HG02623 (cell line): ENCODE results near the gene CHST7.

ENCODE experiments used
- ATAC-seq: cut with Tn5 transposase; IDR thresholded peaks from one replicate; pipeline ENCODE4 v1.9.1; 2021; ENCODE audit warnings: moderate library complexity; ENCODE audit not compliant: unreplicated experiment

CHST7 gene

GRCh38 chrX:46607916-46608315 is 34.4 kb downstream of the CHST7 start:
- no peak for ATAC-seq

- ATAC-seq, result no peak
Measured at GRCh38 chrX:46610070-46610658, 36.6 kb downstream of the CHST7 start.

GRCh38 chrX:46611658-46612362 is 38.2 kb downstream of the CHST7 start:
- ATAC-seq, result no peak

- ATAC-seq, result no peak
Measured at GRCh38 chrX:46617906-46618305, 44.3 kb downstream of the CHST7 start.

- no peak for ATAC-seq
Measured at GRCh38 chrX:46618947-46619346, 45.4 kb downstream of the CHST7 start.

DNA sequence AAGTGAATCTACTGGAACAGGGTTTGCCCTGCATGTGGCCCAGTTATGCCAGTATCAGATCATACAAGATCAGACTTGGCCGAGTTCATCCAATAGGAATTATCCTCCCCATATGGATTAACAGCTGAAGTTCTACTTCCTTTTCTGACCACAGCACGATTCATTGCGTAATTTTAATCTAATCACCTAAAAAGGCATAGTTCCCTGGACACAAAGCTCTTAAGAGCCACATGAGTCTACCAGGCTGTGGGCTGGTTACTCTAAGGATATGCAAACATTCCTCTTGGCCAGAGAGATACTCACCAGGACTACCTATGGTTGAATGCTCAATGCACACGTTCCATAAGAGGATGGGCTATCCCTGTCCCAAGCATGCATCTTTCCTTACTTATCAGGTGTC is 46.9 kb downstream of the CHST7 start:
- no peak for ATAC-seq

- ATAC-seq, result no peak
Measured at GRCh38 chrX:46621572-46621971, 48.0 kb downstream of the CHST7 start.

GRCh38 chrX:46624090-46624786 is 50.7 kb downstream of the CHST7 start:
- ATAC-seq, result no peak

DNA sequence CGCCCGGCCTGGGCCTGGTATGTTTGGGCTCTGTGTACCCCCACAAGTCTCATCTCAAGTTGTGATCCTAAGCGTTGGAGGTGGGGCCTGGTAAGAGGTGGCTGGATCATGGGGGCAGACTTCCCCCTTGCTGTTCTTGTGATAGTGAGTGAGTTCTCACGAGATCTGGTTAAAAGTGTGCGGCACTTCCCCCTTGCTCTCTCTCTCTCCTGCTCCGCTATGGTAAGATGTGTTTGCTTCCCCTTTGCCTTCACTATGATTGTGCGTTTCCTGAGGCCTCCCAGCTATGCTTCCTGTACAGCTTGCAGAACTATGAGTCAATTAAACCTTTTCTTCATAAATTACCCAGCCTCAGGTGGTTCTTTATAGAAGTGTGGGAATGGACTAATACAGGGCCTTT is 53.0 kb downstream of the CHST7 start:
- no peak for ATAC-seq

DNA sequence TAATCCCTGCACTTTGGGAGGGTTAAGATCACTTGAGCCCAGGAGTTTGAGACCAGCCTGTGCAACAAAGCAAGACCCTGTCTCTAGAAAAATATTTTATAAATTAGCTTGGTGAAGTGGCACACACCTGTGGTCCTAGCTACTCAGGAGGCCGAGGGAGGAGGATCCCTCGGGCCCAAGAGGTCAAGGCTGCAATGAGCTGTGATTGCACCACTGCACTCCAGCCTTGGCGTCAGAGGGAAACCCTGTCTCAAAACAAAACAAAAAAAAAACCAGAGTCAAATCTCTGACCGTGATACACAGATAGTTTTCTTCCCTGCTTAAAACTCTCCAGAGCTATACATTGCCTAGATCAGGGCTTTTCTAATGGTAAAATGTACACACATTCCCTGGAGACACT is 53.5 kb downstream of the CHST7 start:
- ATAC-seq, result no peak

GRCh38 chrX:46627711-46628419 is 54.3 kb downstream of the CHST7 start:
- ATAC-seq, result no peak

DNA sequence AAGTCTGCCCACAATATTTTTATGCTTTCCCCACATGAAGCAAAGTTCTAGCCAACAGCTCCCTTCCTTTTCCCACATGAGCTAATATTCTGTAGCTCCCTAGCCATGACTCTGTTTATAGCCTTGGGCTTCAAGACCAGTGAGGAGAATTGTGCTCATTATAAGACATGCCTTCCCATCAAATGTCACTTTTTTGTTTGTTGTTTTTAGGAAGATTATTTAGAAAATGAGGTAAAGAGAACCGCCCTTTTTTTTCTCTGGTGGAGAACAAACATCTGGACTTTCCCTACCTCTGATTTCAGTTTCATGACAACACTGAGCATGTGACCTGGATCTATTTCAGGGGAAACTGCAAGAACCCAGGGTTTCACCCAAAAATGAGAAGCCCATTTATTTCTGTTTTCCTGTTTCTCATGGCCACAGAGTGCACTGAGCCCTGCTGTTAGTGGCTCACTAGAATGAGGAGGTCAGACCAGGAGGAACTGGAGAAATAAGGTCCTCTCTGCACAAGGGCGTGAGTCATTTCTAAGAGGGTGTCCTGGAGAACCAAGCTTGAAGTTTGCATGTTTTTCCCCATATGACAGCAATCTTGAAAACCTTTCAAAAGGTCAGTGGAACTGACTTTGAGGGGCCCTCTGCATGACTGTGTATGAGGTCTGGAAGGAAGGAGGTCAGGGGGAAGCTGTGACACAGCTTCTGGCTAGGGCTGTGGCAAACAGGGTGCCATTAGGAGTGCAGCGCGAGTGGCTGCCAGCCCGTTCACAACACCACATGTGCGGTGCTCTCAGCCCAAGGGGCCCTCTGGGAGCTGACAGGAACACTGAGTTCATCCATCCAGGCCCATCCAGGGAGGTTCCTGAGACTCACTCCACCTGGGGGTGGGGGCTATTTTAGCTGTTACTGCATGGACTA is 55.2 kb downstream of the CHST7 start:
- ATAC-seq, result peak; percentile 85

DNA sequence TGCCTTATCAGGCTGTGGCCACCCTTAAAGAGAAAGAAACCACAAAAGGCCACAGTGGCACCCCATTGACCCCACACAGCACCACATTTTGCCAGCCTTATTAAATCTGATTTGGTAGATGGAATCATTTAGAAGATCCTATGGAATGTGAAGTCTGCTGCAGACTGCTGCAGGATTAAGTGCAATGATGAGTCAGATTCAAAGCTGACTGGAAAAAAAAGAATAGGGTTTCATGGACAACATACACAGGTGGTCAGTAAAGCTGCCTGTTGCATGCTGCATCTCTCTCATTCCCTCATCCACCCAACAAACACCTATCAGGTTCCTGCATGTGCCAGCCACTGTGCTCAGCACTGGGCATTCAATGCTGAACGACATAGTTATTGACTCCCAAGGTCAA is 56.6 kb downstream of the CHST7 start:
- no peak for ATAC-seq

DNA sequence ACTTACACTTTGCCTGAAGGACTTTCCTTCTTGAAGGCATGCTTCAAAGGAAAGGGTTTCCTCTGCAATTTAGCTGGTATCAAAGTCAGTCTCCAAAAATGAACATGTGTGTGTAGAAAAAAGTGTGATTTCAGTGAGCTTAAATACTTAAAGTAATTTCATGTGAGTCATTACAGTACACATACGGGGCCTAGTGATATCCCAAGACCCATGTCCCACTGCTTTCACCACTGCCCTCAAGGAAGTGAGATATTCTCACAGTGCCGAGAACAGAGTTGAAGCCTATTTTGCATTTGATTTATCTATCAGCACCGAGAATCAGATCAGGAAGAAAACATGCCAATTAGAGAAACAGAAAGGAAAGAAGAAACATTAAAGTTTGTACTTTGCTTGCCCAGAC is 61.0 kb downstream of the CHST7 start:
- no peak for ATAC-seq

GRCh38 chrX:46635186-46635585 is 61.6 kb downstream of the CHST7 start:
- ATAC-seq, result no peak

GRCh38 chrX:46636223-46636622 is 62.7 kb downstream of the CHST7 start:
- ATAC-seq, result no peak

GRCh38 chrX:46637938-46638337 is 64.4 kb downstream of the CHST7 start:
- ATAC-seq, result peak; percentile 49

- ATAC-seq, result no peak
Measured at GRCh38 chrX:46642145-46642544, 68.6 kb downstream of the CHST7 start.

DNA sequence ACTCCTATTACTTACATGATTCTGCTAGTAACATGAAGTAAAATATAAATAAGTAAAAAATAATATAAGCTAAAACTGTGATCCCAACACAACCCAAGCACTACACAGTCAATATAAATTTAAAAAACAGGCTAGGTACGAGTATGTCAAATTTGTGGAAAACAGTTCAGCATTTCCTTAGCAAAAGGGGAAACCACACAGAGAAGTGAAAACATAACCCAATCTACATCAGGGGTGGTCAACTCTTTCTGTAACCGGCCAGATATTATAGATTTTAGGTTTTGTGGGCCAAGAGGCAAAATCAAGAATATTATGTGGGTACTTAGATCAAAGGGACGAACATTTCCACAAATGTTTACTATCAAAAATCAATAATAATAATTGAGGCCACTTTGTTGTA is 70.1 kb downstream of the CHST7 start:
- no peak for ATAC-seq

DNA sequence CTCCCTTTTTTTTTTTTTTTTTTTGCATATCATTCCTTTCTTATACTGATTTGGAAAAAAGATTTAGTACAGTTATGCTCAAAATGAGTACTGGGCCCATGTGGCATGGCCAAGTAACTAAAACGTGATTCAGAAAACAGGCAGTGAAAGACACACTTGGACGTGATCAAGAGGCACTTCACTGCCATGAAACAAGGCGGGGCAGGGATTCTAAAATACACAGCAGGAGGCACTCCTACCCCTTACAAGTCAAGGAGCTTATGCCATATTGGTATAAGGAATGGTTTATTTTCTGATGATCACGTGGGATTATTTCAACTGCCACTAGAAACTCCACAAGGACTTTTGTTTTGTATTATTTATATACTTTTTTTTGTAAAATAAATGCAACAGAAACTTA is 72.0 kb downstream of the CHST7 start:
- ATAC-seq, result no peak

DNA sequence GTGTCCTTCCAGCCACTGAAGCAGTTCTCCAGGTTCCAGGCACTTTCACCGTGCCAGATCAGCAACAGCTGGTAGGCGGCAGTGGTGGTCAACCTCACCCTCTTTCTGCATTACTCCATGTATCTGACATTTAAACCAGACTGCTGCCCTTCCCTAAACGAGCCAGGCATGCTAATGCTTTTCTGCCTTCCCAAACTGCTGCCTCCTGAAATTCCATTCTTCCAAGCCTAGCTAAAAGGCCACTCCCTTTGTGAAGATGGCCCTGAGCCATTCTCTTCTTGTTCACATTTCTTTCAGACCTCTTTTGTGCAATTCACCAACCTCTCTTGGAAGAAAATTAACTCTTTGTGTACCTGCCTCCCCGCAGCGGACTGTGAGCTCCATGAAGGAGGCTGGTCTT is 73.7 kb downstream of the CHST7 start:
- no peak for ATAC-seq
